Astrocyte of the cerebellum (primary cell): Measurements from ENCODE around the gene PKDREJ.

ENCODE experiments used
- DNase-seq: peaks from one replicate; pipeline ENCODE4 v3.0.0-alpha.2; 2011; ENCODE audit warnings: low read depth
- H3K4me3 ChIP-seq: 2 replicates; pipeline ENCODE4 v1.5.1; 2011; ENCODE audit warnings: mild to moderate bottlenecking, low read depth, low read length, moderate library complexity
- CTCF ChIP-seq: IDR thresholded peaks from 2 replicates; pipeline ENCODE4 v1.5.1; 2012; ENCODE audit warnings: low read length, low read depth, moderate library complexity, mild to moderate bottlenecking; ENCODE audit errors: missing control alignments
- in situ Hi-C: cut with HindIII; loops from 2 replicates; pipeline ENCODE4 v1.10.0; 2017; ENCODE audit warnings: low sequenced_read_pairs

PKDREJ gene

GRCh38 chr22:46280063-46280817, 17.1 kb upstream of the PKDREJ start:
- in situ Hi-C loops, result no loop called here
- H3K4me3 ChIP-seq, result no peak overlapping the region
- DNase-seq, result no peak
- no peak for TF ChIP-seq CTCF

GRCh38 chr22:46278656-46279645, 15.8 kb upstream of the PKDREJ start:
- TF ChIP-seq CTCF, result no peak
- H3K4me3 ChIP-seq, result no peak overlapping the region
- in situ Hi-C loops, result no loop called here
- no peak for DNase-seq

- no peak overlapping the region for H3K4me3 ChIP-seq
- TF ChIP-seq CTCF, result no peak
- DNase-seq, result no peak
- in situ Hi-C loops, result no loop called here
Measured at GRCh38 chr22:46276563-46276962, 13.4 kb upstream of the PKDREJ start.

GRCh38 chr22:46275455-46276122, 12.4 kb upstream of the PKDREJ start:
- in situ Hi-C loops, result no loop called here
- TF ChIP-seq CTCF, result no peak
- no peak overlapping the region for H3K4me3 ChIP-seq
- no peak for DNase-seq

- no peak overlapping the region for H3K4me3 ChIP-seq
- in situ Hi-C loops, result no loop called here
- no peak for DNase-seq
- no peak for TF ChIP-seq CTCF
Measured at GRCh38 chr22:46274381-46274780, 11.2 kb upstream of the PKDREJ start.

- no peak for DNase-seq
- no peak for TF ChIP-seq CTCF
- H3K4me3 ChIP-seq, result no peak overlapping the region
- in situ Hi-C loops, result no loop called here
Measured at GRCh38 chr22:46273432-46274148, 10.4 kb upstream of the PKDREJ start.
